K562 (cell line): Measurements from ENCODE around the gene ELF1. TPM values are rescaled to one million over a fixed set of nuclear protein-coding genes. Genes with fewer than 3 reads are reported as not detected.

Experiments used
- BCOR ChIP-seq: fragments of 450-650 bp; IDR thresholded peaks from 2 replicates; pipeline ENCODE4 v1.6.1; 2016
- C11orf30 ChIP-seq: fragments of 450-650 bp; IDR thresholded peaks from 2 replicates; pipeline ENCODE4 v1.6.1; 2016; ENCODE audit warnings: low read depth, mild to moderate bottlenecking
- CCNT2 ChIP-seq: IDR thresholded peaks from 2 replicates; pipeline ENCODE4 v1.6.1; 2011; ENCODE audit warnings: borderline replicate concordance, low read depth, mild to moderate bottlenecking, moderate library complexity, mixed read lengths, low read length; ENCODE audit not compliant: insufficient read length; ENCODE audit errors: extremely low read depth
- COPS2 ChIP-seq: fragments of 450-650 bp; conservative IDR thresholded peaks from 2 replicates; pipeline ENCODE4 v1.6.1; 2016; ENCODE audit warnings: mild to moderate bottlenecking, moderate library complexity
- E2F6 ChIP-seq, 2 experiments: IDR thresholded peaks; 2 replicates each; pipeline ENCODE4 v1.6.1; 2011; ENCODE audit warnings: borderline replicate concordance in 1 of 2, control low read depth in 1 of 2, low read depth in 1 of 2, low read length in 1 of 2, mild to moderate bottlenecking in 1 of 2, mixed read lengths in 1 of 2, moderate library complexity in 1 of 2; ENCODE audit not compliant: insufficient read depth in 1 of 2, insufficient read length in 1 of 2, poor library complexity in 1 of 2, severe bottlenecking in 1 of 2; ENCODE audit errors: extremely low read depth in 1 of 2
- ETV6 ChIP-seq, 3 experiments: fragments of 150-350 bp in 1 of 3; sonication (generic) in 1 of 3; formaldehyde crosslinking in 1 of 3; IDR thresholded peaks; 2 replicates each; pipeline versions ENCODE4 v1.6.1 to v1.8.0; 2014 to 2022; ENCODE audit warnings: borderline replicate concordance in 2 of 3, low read depth in 2 of 3, antibody characterized with exemption in 1 of 3, low read length in 1 of 3, mild to moderate bottlenecking in 1 of 3, missing genetic modification reagents in 1 of 3
- HLTF ChIP-seq: fragments of 450-650 bp; IDR thresholded peaks from 2 replicates; pipeline ENCODE4 v1.6.1; 2016
- MAFF ChIP-seq: IDR thresholded peaks from 2 replicates; pipeline ENCODE4 v1.6.1; 2012; ENCODE audit warnings: low read length, improper control_type of control experiment
- NR2C2 ChIP-seq, 2 experiments: fragments of 200-800 bp in 1 of 2; sonication (Bioruptor generic) in 1 of 2; sonication (generic) in 1 of 2; formaldehyde crosslinking in 1 of 2; IDR thresholded peaks; 2 replicates each; pipeline versions ENCODE4 v1.6.1 to v1.8.0; 2016 to 2022; ENCODE audit warnings: mild to moderate bottlenecking in 1 of 2, missing compliant biosample characterization in 1 of 2, missing genetic modification characterization in 1 of 2, missing genetic modification reagents in 1 of 2
- POLR2G ChIP-seq: fragments of 200-400 bp; formaldehyde crosslinking; IDR thresholded peaks from 2 replicates; pipeline ENCODE4 v1.6.1; 2017; ENCODE audit warnings: low read depth, mild to moderate bottlenecking, antibody characterized with exemption, low read length, moderate library complexity
- POU5F1 ChIP-seq: fragments of 150-350 bp; IDR thresholded peaks from 2 replicates; pipeline ENCODE4 v1.6.1; 2014; ENCODE audit warnings: borderline replicate concordance, low read length, low read depth, mild to moderate bottlenecking; ENCODE audit not compliant: partially characterized antibody
- RBFOX2 ChIP-seq: fragments of 200-400 bp; formaldehyde crosslinking; IDR thresholded peaks from 2 replicates; pipeline ENCODE4 v1.6.1; 2017; ENCODE audit warnings: low read depth, mild to moderate bottlenecking, low read length, moderate library complexity
- SREBF2 ChIP-seq: sonication (generic); formaldehyde crosslinking; IDR thresholded peaks from 2 replicates; pipeline ENCODE4 v1.4.0; 2020; ENCODE audit warnings: mild to moderate bottlenecking, missing genetic modification reagents
- TRIM24 ChIP-seq, 2 experiments: fragments of 450-650 bp; IDR thresholded peaks; 2 replicates each; pipeline ENCODE4 v1.6.1; 2016
- ZKSCAN8 ChIP-seq: fragments of 200-800 bp; sonication (Bioruptor generic); IDR thresholded peaks from 2 replicates; pipeline ENCODE4 v1.6.1; 2016; ENCODE audit warnings: missing genetic modification characterization, missing compliant biosample characterization
- ZNF12 ChIP-seq: sonication (generic); formaldehyde crosslinking; IDR thresholded peaks from 2 replicates; pipeline ENCODE4 v1.4.0; 2020; ENCODE audit warnings: mild to moderate bottlenecking, missing genetic modification reagents
- ZNF263 ChIP-seq: sonication (generic); formaldehyde crosslinking; IDR thresholded peaks from 2 replicates; pipeline ENCODE4 v1.8.0; 2022; ENCODE audit warnings: mild to moderate bottlenecking, missing genetic modification reagents, borderline replicate concordance
- ZNF707 ChIP-seq: fragments of 250-450 bp; sonication (Bioruptor Pico); conservative IDR thresholded peaks from 2 replicates; pipeline ENCODE4 v1.8.0; 2022; ENCODE audit warnings: inconsistent platforms, mild to moderate bottlenecking, moderate library complexity
- ZNF717 ChIP-seq: fragments of 250-450 bp; sonication (Bioruptor Pico); IDR thresholded peaks from 2 replicates; pipeline ENCODE4 v1.5.0; 2021
- polyA plus RNA-seq, 8 experiments: library from polyadenylated mRNA; depleted of rRNA in 4 of 8; stranded (reverse) in 5 of 8; unstranded in 3 of 8; fragments of >200 nt; fragmentation: Nextera tagmentation in 2 of 8; fragmentation: Illumina TruSeq in 1 of 8; extraction: Ambion mirVana in 2 of 8; extraction: Trizol in 1 of 8; gene quantifications; 2 replicates each; pipeline versions ENCODE4 v1.2.1 to v1.2.3, GENCODE V29; 2011 to 2014; ENCODE audit warnings: inconsistent platforms in 1 of 8, missing spikeins in 1 of 8
- total RNA-seq, 7 experiments: library from RNA; depleted of rRNA in 6 of 7; stranded (reverse); fragments of >200 nt in 6 of 7; fragmentation: Illumina TruSeq in 2 of 7; extraction: Trizol in 2 of 7; gene quantifications; 2 replicates each; pipeline versions ENCODE4 v1.2.1 to v1.2.3, GENCODE V29; 2011 to 2021; ENCODE audit warnings: low replicate concordance in 1 of 7
- TF ChIP-seq, protein P1 (sequence below): fragments of 250-450 bp; sonication (Bioruptor Pico); IDR thresholded peaks from 2 replicates; pipeline ENCODE4 v1.4.0; 2020; ENCODE audit warnings: borderline replicate concordance
- TF ChIP-seq, protein P2 (sequence below), 2 experiments: fragments of 450-650 bp in 1 of 2; sonication (generic) in 1 of 2; formaldehyde crosslinking in 1 of 2; IDR thresholded peaks in 1 of 2; conservative IDR thresholded peaks in 1 of 2; 2 replicates each; pipeline versions ENCODE4 v1.6.1 to v1.8.1; 2016 to 2023; ENCODE audit warnings: mild to moderate bottlenecking in 2 of 2, moderate library complexity in 2 of 2, inconsistent platforms in 1 of 2, missing genetic modification reagents in 1 of 2

Gene ELF1
- total and polyA plus RNA-seq, 9 of the 15 experiments (the other 6 are each of a cell fraction or from before 2014, with no cell fraction given): 24.7 to 54.4 (median 33.4) TPM

- TF ChIP-seq ETV6 (IDR thresholded peaks at IDR 0.05; ENCODE audit: borderline replicate concordance in 1 of 2, low read depth in 2 of 2, low read length in 1 of 2) (0 out of 4 replicates have a peak, but pooled peaks of 1 of the 2 experiments have one; percentile 8), ETV6 (CRISPR knock-in tag; IDR thresholded peaks at IDR 0.05; ENCODE audit: borderline replicate concordance) (no peak), BCOR (0 out of 2 replicates have a peak, but pooled peaks have one; percentile 15), RBFOX2 (peak; percentile 78), TRIM24 (IDR thresholded peaks at IDR 0.05) (peak in 1 of 2 experiments; percentile 54; a peak in 2 of 4 replicates), ZNF12 (CRISPR knock-in tag) (peak; percentile 31; the same call in 1 of the 2 replicates), CCNT2 (peak; percentile 35), SREBF2 (CRISPR knock-in tag) (0 out of 2 replicates have a peak, but pooled peaks have one; percentile 49), E2F6 (IDR thresholded peaks at IDR 0.05; ENCODE audit: borderline replicate concordance in 1 of 2, extremely low read depth in 1 of 2, insufficient read depth in 1 of 2, insufficient read length in 1 of 2, low read depth in 1 of 2, low read length in 1 of 2, poor library complexity in 1 of 2, severe bottlenecking in 1 of 2) (peak in 1 of 2 experiments; percentile 29), ZNF263 (CRISPR knock-in tag) (no peak; the same call in 1 of the 2 replicates), POU5F1 (peak; percentile 75), NR2C2 (CRISPR knock-in tag; IDR thresholded peaks at IDR 0.05) (no peak), NR2C2 (tag; IDR thresholded peaks at IDR 0.05) (peak; percentile 64), MAFF (no peak), ZKSCAN8 (CRISPR knock-in tag) (no peak), ZNF717 (CRISPR knock-in tag) (no peak), C11orf30 (peak; percentile 68), COPS2 (no peak), HLTF (peak; percentile 70), POLR2G (peak; percentile 78), ZNF707 (CRISPR knock-in tag) (no peak)
- TF ChIP-seq, protein P1, sequence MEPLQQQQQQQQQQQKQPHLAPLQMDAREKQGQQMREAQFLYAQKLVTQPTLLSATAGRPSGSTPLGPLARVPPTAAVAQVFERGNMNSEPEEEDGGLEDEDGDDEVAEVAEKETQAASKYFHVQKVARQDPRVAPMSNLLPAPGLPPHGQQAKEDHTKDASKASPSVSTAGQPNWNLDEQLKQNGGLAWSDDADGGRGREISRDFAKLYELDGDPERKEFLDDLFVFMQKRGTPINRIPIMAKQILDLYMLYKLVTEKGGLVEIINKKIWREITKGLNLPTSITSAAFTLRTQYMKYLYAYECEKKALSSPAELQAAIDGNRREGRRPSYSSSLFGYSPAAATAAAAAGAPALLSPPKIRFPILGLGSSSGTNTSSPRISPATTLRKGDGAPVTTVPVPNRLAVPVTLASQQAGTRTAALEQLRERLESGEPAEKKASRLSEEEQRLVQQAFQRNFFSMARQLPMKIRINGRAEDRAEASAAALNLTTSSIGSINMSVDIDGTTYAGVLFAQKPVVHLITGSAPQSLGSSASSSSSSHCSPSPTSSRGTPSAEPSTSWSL (CRISPR knock-in tag): no peak
- TF ChIP-seq, protein P2, sequence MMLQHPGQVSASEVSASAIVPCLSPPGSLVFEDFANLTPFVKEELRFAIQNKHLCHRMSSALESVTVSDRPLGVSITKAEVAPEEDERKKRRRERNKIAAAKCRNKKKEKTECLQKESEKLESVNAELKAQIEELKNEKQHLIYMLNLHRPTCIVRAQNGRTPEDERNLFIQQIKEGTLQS (IDR thresholded peaks at IDR 0.05): peak; percentile 17; the same call in 1 of the 2 replicates
- TF ChIP-seq, protein P2 (CRISPR knock-in tag; conservative IDR thresholded peaks at IDR 0.05): no peak
Observed at GRCh38 chr13:41061075-41061913, 42.2 kb upstream of the ELF1 start, which contains the start of gene WBP4 (continued).
